VCaP (cell line): ENCODE data around the gene CNTN4.

Experiments used
- H3K27ac ChIP-seq: fragments of 450-650 bp; 2 replicates; pipeline ENCODE4 v1.5.1; 2017
- CTCF ChIP-seq: fragments of 450-650 bp; conservative IDR thresholded peaks from 2 replicates; pipeline ENCODE4 v1.5.1; 2017; ENCODE audit warnings: mild to moderate bottlenecking, moderate library complexity

The CNTN4 gene

GRCh38 chr3:2861920-2862319 is 763.3 kb downstream of the CNTN4 start:
- TF ChIP-seq CTCF: no peak

GRCh38 chr3:2862366-2862765 is 763.7 kb downstream of the CNTN4 start:
- H3K27ac ChIP-seq: no peak overlapping the region
- TF ChIP-seq CTCF: no peak

More at GRCh38 chr3:2861920-2862319, 763.3 kb downstream of the CNTN4 start:
- H3K27ac ChIP-seq: no peak overlapping the region

GRCh38 chr3:2863127-2863526 is 764.5 kb downstream of the CNTN4 start:
- no peak overlapping the region for H3K27ac ChIP-seq
- no peak for TF ChIP-seq CTCF

- no peak for TF ChIP-seq CTCF
These were observed 771.2 kb downstream of the CNTN4 start for GRCh38 chr3:2869905-2870304.

GRCh38 chr3:2870724-2871333 is 772.2 kb downstream of the CNTN4 start:
- H3K27ac ChIP-seq: peak overlapping the region; percentile 61
- TF ChIP-seq CTCF: no peak

More at GRCh38 chr3:2869905-2870304, 771.2 kb downstream of the CNTN4 start:
- H3K27ac ChIP-seq: peak overlapping the region; percentile 61

- no peak for TF ChIP-seq CTCF
- no peak overlapping the region for H3K27ac ChIP-seq
These were observed 774.2 kb downstream of the CNTN4 start for GRCh38 chr3:2872884-2873283.

- no peak for TF ChIP-seq CTCF
- no peak overlapping the region for H3K27ac ChIP-seq
These were observed 775.3 kb downstream of the CNTN4 start for GRCh38 chr3:2873986-2874385.
